GM21423 (cell line): ENCODE measurements around the gene SLC8A1.

Experiments used
- ATAC-seq: cut with Tn5 transposase; IDR thresholded peaks from one replicate; pipeline ENCODE4 v1.9.1; 2021; ENCODE audit warnings: mild to moderate bottlenecking, moderate library complexity; ENCODE audit not compliant: unreplicated experiment

SLC8A1 gene

DNA sequence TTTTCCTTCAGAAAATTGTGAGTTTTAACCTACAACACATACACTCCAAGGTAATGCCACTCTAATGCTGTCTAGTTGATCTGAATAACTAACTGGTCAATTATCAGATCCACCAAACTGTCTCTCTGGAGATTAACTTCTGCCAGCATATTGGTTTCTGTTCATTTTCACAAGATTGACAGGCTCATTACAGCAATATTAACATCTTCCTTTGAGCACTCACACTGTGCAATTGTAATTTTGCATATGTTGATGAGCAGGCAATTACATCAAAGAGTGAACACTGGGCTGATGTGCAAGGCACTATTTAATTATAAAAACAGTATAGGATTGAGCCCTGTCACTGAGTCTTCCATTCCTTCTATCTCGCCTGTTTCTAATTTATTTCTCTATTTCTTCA, 197.3 kb downstream of the SLC8A1 start:
- no peak for ATAC-seq

DNA sequence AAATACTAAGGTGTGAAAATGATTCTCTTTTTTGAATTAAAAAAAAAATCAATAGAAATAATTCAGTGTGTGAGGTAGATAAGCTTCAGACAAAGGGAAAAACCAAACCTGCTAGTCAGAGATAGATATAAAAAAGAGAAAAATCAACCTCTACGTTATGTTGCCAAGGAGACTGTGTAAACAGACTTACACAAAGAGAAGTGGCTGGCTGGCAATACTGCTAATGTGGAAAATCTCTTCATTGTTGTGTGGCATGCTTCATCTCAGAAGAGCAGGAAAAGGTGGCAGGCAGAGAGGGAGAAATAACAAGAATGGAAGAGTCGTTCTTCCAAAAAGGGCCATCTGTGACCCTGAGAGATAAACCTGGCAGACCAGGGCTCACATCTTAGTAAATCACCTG, 200.8 kb downstream of the SLC8A1 start:
- no peak for ATAC-seq

DNA sequence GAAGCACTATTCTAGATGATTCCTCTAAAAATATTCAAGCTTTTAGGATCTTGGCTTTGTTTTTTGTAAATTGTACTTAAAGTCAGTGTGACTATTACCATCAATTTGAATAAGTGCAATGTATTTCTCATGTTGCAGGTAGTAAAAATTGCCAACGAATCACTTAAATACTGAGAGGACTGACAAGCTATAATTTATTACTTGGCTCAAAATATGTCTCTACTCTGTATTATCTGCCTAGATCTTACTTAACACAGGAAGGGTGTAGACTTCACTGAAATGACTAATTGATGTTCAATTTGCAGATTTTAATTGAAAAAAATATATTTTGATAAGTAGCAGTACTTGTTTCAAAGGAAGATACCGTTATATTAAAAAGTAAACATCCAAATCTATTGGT, 202.3 kb downstream of the SLC8A1 start:
- ATAC-seq: no peak

DNA sequence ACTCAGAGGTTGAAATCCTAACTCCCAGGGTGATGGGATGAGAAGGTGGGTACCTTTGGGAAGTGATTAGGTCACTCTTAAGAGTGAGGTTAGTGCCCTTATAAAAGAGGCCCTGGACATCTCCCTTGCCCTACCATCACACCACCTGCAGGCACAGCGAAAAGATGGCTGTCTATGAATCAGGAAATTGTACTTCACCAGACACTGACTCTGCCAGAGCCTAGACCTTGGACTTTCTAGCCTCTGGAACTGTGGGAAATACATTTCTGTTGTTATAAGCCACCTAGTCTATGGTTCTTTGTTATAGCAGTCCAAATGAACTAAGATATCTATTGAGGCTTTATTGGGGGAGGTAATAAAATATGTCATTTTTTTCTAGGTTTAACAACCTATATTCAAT, 203.6 kb downstream of the SLC8A1 start:
- ATAC-seq: no peak

DNA sequence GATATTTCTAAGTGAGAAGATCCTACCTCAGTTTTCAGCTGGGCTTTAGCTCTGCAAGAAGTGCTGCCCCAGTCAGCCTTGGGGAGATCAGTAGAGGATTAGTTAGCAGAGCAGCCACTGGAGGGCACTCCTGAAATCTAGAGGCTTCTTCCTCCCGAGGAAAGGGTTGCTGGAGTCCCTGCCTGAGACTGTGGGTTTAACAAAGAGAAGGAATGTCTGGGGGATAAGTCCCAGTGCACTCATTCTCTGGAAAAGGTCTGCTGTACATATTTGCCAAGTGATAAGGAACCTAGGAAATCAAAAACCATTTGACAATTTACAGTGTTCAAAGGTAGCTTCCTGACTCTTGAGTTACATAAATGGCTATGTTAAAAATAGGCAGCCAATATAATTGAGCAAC, 207.2 kb downstream of the SLC8A1 start:
- peak; percentile 74 for ATAC-seq

DNA sequence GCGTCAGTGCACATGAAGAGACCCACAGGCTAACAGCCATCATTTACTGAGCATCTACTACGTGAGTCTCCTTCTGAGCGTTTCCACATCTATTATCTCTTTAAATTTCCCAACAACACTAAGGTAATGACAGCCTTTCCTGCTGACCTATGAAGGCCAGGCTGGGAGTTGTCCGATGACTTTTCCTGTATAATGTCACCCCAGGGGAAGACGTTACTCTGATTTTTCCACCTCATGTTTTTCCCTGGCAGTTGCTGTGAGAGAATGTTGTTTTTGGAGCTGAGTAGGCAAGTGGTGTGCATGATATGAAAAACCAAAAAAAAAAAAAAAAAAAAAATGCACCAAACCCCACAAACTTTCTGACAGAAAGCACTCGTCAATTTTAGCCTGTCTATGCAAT, 207.6 kb downstream of the SLC8A1 start:
- ATAC-seq: no peak

DNA sequence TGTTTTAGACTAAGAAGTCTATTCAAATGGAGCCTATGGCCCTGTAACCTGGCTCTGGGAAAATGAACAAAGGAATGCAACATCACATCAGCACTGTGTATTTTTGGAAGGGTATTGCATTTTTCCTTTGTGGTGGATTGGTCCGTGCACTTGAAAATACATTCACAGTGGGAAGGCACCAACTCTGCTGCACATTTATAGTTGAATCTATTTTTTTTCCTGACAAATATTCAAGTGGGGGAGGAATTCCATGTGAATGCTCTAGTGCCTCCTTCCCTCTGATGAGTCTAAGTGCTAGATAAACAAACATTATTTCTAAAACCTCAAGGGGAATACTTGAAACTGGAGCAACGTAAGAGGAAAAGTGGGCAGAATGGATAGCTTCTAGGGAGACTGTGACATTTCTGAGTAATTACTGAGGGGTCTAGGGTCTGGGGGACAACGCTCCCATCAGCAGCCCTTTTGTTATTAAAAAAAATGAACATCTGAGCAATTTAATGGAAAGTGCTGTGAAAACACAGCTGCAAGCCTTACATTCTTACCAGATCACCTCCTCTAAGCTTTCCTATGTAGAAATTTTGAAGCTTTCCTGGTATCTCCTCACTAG, 208.2 kb downstream of the SLC8A1 start:
- no peak for ATAC-seq

DNA sequence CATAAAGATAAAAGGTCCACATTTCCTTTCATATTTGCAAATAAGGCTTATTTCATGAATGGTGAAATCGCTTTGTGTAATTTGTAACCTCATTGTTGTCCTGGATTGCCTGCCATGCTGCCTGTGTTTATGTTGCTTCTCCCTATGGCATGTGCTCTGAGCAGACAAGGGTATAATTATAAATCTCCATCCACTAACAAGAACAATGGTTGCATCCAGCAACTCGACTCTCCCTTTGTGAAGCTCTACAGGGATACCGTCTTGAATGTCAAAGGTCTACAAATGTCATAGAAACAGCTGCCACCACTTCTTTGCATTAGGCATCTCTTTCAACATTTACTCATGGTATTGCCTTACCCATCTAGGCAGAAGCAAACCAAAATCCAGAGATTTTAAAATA, 209.6 kb downstream of the SLC8A1 start:
- ATAC-seq: no peak

DNA sequence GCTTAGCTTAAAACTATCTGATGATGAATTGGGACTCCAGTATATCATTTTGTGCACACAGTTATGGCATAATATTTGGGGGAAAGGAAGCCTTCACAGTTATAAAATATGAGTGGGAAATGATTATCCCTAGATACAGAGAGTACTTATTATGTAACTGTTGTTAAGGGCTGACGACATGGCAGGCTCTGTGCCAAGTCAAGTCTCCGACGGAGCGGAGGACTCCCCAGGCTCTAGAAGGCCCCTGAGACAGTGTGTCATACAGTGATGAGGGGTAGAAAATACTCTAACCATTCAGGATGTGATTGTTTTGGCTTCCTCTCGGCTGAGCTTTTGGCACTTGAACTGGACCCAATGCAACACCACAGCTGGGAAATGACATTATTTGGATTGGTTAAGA, 211.8 kb downstream of the SLC8A1 start:
- no peak for ATAC-seq

DNA sequence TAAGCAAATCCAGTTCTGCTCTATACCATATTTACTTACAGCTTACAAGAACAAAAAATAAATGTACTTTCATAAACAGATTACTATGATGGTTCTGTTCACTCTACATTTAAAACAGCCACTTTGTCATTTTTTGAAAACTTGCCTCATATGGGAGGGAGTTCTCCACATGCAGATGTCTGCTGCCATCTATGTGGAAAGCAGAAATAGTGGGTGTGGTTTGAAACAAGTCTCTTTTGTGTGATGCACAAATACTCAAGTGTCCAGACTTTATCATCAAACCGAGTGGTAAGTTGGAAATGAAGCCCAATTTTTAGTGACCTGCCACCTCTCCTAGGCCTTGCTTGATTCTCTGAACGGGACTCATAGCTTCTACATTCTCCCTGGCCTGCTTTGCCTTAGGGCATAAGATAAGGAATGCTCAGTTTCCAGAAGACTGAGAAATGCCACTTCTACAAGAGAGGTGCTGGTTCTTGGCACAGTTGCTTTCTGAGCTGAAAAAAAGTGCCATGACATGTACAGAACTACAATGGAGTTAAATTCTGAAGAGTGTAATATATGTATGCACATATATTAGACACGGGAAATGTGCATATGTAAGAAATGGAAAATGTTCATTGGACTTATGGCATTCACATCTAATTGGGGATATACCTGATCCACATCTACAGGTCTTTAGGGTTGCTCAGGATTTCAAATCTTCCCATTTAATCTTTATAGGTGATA, 221.0 kb downstream of the SLC8A1 start:
- ATAC-seq: no peak

DNA sequence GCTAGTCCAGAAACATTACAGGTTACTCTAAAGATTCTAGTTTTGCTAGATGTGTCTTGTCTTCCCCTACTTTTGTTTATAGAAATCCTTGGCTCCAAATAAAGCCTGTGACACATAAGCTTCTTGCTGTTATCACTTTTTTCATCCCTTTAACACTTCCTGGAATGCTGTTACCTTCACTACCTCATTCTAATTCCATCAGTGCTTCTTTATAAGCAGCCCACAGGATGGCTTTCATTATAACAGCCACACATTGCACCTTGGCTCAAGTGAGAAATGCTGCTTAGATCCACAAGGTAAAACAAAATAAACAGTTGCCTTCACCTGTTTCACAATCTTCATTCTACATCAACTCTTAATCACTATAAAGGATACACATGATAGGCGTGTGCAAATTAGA, 221.7 kb downstream of the SLC8A1 start:
- ATAC-seq: no peak

DNA sequence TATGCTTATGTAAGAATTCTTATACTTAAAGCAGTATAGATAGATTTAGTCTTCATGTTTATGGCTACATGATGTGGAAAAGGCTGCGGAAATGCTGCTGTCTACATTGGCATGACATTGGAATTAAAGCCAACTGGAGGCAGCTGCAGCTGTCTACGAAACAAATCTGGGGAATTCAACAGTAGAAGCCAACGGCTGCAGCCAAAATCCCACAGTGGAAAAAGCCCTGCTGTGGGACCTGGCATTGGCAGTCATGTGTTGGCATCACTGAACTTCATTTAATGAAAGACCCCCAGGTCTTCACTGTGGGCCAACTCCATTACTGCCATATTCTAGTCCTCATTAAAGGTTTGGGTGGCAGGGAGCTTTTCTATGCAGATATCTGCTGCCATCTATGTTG, 223.6 kb downstream of the SLC8A1 start:
- no peak for ATAC-seq

DNA sequence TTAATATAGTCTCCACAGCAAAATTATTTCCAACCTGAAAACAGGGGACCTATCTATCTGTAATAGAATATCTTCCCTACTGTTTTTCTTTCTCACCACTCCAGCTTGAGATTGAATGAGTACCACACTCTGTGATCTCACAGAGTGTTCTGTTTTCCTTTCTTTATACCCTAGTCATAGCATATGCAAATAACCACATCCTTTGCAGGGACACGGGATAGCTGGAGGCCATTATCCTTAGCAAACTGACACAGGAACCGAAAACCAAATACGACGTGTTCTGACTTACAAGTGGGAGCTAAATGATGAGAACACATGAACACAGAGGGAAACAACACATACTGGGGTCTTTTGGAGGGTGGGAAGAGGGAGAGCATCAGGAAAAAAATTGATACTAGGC, 224.7 kb downstream of the SLC8A1 start:
- ATAC-seq: no peak

DNA sequence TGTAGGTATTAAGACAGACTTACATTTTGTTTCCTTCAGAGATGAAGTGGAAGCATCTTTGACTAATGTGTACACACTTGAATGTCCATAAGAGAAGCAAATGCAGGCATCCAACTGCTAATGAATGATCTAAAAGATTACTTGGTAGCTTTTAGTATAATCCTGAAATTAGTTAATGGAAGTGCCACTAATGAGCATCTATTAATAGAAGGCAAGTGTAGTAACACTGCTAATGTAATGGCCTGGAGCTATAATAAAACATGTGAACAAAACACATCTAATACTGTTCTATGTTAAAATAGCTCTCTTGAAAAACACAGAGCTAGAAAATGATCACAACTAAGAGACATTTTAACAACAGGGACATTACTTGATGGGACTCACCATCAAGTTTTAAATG, 225.3 kb downstream of the SLC8A1 start:
- ATAC-seq: no peak

DNA sequence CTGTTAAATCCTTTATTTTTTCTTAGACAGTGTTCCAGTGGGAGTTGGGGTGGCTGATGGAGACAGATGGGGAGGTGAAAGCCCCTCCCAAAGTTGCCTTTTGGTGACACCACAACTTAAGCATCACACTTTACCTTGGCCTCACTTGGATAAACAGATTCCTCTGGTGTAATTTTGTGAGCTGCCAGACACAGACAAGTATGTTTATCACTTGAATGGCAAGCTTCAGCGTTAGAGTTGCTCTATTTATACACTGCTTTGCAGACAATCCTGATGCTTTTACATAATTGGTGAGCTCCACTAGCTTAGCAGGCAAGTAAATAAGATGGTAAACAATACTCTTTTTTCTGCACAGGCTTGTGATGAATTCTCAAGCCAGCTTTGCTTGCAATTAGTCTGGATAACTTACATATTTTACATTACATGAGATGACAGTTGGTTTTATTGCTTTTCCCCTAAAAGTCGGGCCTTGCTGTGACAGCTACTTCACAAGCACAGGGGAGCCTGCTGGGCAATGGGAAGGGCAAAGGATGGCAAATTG, 226.2 kb downstream of the SLC8A1 start:
- no peak for ATAC-seq

DNA sequence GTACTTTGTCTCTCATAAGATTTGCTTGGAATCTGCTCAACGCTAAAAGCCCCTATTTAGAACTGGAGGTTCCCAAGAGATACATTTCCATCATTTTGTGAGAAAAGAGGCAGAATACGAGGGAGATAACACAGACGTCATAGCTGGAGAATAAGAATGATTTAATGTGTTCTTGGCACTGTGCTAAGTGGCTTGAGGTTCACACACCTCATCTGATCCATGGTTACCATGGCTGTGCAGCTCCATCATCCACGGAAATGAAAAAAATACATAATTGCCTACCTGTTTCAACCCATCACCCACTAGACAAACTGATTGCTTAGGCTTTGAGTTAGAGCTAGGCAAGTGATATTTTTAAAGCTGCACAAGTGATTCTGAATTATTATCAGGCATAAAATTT, 227.6 kb downstream of the SLC8A1 start:
- no peak for ATAC-seq

DNA sequence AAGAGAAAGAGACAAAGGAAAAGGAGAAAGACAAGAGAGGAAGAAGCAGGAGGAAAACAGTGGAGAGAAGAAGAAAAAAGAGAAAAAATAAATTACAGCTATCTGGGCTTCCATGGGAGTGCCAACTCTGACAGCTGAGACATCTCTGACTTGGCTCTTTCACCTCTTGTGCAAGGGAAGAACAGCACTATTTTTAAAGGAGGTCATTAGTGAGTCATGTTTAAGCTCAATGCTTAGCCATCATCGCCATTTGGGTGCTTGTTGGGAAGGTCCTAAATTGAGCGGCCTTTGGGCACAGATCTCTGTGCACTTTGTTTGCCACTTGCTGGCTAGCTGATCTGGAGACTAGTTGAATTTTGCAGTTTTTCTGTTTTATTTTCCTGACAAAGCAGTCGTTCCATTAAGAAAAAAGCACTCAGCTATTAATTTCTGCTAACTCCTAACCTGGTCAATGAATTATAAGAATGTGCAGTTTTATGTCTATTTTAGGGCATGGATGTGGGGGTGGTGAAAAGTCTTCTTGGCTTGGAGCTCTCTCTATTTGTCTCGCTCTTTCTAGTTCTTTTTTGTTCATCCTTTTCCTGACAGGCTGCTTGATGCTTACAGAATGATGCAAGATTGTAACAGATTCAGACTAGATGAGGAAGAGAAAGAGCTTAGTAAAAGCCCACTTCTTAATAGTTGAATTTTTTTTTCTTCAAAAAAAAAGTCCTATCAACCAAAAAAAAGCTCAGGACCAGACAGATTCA, 231.5 kb downstream of the SLC8A1 start:
- ATAC-seq: no peak

DNA sequence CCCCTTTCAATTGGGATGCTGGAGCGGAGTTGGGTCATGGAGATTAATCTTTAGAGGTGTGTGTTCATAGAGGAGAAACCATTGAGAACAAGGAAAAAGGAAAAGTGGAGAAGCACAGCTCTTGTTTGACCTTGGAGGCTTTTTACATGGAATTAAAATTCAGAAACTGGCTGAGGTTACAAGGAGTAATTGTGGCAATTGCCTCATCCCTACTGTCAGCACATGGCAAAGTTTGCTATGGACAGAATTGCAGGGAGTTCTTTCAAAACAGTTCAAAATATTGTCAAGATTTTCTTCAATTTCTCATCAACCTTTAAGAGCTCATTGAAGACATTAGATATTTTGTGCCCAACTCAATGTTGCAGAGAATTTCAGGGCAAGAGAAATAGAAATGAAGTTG, 232.7 kb downstream of the SLC8A1 start:
- ATAC-seq: no peak

DNA sequence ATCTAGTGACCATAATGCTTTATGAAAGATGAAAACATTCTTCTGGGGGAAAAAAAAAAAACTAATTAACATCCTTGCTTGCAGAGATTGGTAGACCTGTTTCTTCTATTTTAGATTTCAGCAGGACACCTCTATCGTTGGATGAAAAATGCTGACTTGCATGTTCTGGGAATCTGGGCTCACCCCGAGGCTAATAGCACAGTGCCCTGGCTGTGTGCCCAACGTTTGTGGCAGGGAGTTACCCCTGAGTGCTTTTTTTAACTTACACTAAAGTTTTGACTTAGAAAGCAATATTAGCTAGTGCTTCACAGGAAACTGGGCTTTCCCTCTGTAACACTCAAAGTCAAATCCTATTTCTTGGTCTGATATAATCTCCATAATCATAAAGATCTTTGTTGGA, 233.2 kb downstream of the SLC8A1 start:
- ATAC-seq: no peak

DNA sequence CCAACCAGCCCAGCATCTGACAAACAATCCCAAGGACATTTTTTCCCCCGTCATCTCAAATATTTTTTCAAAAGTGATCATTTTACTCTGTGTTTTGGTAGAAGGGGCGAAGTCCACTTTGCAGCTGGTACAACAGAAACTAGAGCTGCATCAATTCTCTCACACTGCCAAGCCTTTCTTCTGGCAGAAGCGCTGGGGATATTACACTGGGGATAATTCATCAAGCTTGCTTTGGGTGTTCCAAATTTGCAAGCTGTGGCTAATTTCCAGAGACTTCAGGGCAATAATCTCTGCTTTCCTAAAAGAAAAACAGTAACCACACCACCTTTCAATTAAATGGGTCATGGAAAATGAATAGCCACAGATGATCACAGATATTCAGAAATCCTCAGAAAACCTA, 238.3 kb downstream of the SLC8A1 start:
- no peak for ATAC-seq

DNA sequence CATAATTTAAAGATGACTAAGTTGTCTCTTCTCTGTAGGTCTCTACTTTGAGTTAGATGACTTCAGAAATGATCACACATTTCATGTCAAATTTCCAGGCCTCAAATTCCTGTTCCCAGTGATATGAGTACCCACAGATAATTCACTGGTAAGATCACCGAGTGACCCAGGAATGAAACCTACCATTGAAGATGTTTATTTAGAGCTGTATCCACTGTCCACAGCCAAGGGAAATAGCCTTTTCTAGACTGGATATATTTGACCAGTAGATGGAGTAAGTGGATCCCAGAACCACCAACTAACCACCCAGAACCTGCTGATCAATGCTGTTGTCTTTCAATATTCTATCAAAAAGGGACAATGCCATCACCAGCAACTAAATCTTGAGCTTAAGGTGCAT, 238.8 kb downstream of the SLC8A1 start:
- no peak for ATAC-seq

DNA sequence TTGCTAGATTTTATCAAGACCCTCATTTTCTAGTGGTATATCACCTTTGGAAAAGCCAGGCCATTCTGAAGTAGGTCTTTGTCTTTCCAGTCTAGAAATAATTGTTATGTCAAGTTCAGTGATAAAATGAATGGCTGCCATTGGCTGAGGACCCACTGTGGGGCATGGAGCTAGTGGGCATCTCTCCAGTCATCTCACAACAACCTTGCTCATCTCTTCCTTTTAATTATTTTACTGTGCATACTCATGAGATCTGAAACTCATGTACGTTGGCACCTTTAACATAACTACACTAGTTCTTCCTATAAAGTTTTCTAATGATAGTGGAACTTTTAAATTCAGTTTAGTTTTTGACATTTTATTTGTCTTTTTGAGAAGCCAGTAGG, 240.9 kb downstream of the SLC8A1 start:
- ATAC-seq: no peak
